ENCODE results near the gene SECISBP2.

Gene SECISBP2

GRCh38 chr9:89375191-89375760, 57.0 kb downstream of the SECISBP2 start:
- TF ChIP-seq CTCF (IDR thresholded peaks at IDR 0.05; ENCODE audit: insufficient read depth, low read depth, low read length, missing control alignments) = no peak
- no peak overlapping the region for H3K4me3 ChIP-seq (ENCODE audit: low read depth, low read length)
- DNase-seq (ENCODE audit: low read depth) = peak; percentile 66

GRCh38 chr9:89376286-89376685, 58.0 kb downstream of the SECISBP2 start:
- no peak for TF ChIP-seq CTCF (IDR thresholded peaks at IDR 0.05; ENCODE audit: insufficient read depth, low read depth, low read length, missing control alignments)
- no peak for DNase-seq (ENCODE audit: low read depth)
- no peak overlapping the region for H3K4me3 ChIP-seq (ENCODE audit: low read depth, low read length)

- TF ChIP-seq CTCF (IDR thresholded peaks at IDR 0.05; ENCODE audit: insufficient read depth, low read depth, low read length, missing control alignments) = no peak
- DNase-seq (ENCODE audit: low read depth) = no peak
- H3K4me3 ChIP-seq (ENCODE audit: low read depth, low read length) = no peak overlapping the region
These were observed 58.5 kb downstream of the SECISBP2 start for GRCh38 chr9:89376741-89377351.

GRCh38 chr9:89377411-89377810, 59.1 kb downstream of the SECISBP2 start:
- no peak for DNase-seq (ENCODE audit: low read depth)
- no peak overlapping the region for H3K4me3 ChIP-seq (ENCODE audit: low read depth, low read length)
- no peak for TF ChIP-seq CTCF (IDR thresholded peaks at IDR 0.05; ENCODE audit: insufficient read depth, low read depth, low read length, missing control alignments)

GRCh38 chr9:89378541-89378940, 60.2 kb downstream of the SECISBP2 start:
- no peak for TF ChIP-seq CTCF (IDR thresholded peaks at IDR 0.05; ENCODE audit: insufficient read depth, low read depth, low read length, missing control alignments)
- no peak overlapping the region for H3K4me3 ChIP-seq (ENCODE audit: low read depth, low read length)
- no peak for DNase-seq (ENCODE audit: low read depth)

- DNase-seq (ENCODE audit: low read depth) = no peak
- H3K4me3 ChIP-seq (ENCODE audit: low read depth, low read length) = no peak overlapping the region
- TF ChIP-seq CTCF (IDR thresholded peaks at IDR 0.05; ENCODE audit: insufficient read depth, low read depth, low read length, missing control alignments) = no peak
These were observed 60.7 kb downstream of the SECISBP2 start for GRCh38 chr9:89379031-89379430.
